Ovary (tissue), 3 donors: ENCODE data around the gene IMP3.

Experiments used
- POLR2A ChIP-seq: fragments of 450-650 bp; IDR thresholded peaks from one replicate; pipeline ENCODE4 v1.6.1; 2017; ENCODE audit warnings: antibody characterized with exemption, mild to moderate bottlenecking, moderate library complexity
- TF ChIP-seq, protein P1 (sequence below), 3 donors: fragments of 450-650 bp in 2 of 3; fragments of 200-600 bp in 1 of 3; IDR thresholded peaks; one replicate each; pipeline versions ENCODE4 v1.5.1 to v1.8.0; 2016 to 2022; ENCODE audit warnings: antibody characterized with exemption in 3 of 3, mild to moderate bottlenecking in 1 of 3
- donor health status: DM: no; HTN: no; CAD: no.

DNA sequence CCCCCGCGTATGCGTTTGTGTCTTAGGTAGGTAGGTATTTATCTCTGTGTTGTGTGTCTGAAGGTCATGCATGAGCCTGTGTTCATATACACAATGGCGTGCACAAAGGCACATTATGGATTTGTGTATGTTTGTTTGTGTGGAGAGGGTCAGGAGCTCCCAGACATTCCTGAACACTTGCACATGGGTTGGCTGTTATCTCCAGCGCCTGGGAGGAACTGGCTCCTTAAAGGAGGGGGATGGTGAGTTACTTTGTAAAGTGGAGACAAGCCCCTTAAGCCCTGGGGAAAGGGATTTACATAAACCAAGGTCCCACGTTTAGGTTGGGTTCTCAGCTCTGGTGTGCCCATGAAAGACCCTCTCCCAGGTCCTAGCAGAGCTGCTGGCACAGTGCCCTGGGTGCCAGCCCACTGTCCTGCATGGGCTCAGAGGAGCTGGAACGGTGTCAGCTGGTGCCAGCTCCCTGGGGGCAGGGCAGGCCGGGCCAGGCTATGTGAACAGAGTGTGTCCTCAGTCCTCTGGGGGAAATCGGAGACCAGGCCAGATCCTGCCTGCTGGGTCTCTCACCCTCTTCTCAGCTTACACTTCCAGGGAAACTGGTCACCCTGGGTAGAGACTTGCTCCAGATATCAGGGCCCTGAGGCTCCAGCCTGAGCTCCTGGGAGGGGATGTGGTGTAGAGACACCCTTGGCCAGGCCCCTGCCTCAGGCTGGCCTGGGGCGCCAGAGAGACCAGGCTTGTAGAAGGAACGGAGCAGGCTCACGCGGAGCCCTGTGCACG is 32.8 kb upstream of the IMP3 start:
- TF ChIP-seq POLR2A, result no peak
- TF ChIP-seq, protein P1, sequence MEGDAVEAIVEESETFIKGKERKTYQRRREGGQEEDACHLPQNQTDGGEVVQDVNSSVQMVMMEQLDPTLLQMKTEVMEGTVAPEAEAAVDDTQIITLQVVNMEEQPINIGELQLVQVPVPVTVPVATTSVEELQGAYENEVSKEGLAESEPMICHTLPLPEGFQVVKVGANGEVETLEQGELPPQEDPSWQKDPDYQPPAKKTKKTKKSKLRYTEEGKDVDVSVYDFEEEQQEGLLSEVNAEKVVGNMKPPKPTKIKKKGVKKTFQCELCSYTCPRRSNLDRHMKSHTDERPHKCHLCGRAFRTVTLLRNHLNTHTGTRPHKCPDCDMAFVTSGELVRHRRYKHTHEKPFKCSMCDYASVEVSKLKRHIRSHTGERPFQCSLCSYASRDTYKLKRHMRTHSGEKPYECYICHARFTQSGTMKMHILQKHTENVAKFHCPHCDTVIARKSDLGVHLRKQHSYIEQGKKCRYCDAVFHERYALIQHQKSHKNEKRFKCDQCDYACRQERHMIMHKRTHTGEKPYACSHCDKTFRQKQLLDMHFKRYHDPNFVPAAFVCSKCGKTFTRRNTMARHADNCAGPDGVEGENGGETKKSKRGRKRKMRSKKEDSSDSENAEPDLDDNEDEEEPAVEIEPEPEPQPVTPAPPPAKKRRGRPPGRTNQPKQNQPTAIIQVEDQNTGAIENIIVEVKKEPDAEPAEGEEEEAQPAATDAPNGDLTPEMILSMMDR (IDR thresholded peaks at IDR 0.05), result no peak
